ENCODE data around the gene LRGUK. TPM values are rescaled to one million over a fixed set of nuclear protein-coding genes. Genes with fewer than 3 reads are reported as not detected.

LRGUK gene
- total RNA-seq, 1 experiment from 2014 or later, result 1.5 TPM

DNA sequence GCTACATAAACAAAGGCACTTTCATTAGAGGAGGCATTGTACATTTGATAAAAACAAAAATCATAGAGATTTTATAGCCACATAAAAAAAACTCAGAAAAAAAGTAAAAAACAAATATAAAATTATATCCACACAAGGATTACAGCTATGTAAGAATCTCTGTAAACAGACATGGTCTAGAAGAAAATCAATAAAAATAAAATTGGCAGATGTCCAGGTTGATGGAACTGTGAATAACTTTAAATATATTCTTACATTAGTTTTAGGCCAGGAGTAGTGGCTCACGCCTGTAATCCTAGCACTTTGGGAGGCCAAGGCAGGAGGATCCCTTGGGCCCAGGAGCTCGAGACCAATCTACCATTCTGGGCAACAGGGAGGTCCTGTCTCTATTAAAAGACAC, 170.3 kb downstream of the LRGUK start:
- no peak overlapping the region for H3K9ac ChIP-seq (ENCODE audit: extremely low read depth, insufficient read length, low read length)
- H4K91ac ChIP-seq (ENCODE audit: insufficient read length, low read depth, low read length), result no peak overlapping the region
- Mint-ChIP-seq H3K27me3 (ENCODE audit: low read depth) (no peaks in the 10 kb centered on the region), H3K4me3 (no peak overlapping the region), H3K27ac (no peak overlapping the region), H3K9me3 (no peaks in the 10 kb centered on the region), H3K4me1 (peaks cover 8% of the 10 kb centered on the region in 2 experiments), H3K36me3 (ENCODE audit: insufficient read depth in 1 of 3, low read depth in 3 of 3) (peaks cover 23 to 61% (median 54%) of the 10 kb centered on the region in 3 experiments; a peak in 6 of 7 replicates)
- no CpG with 5 or more reads among the region's 2 CpGs for WGBS (ENCODE audit: extremely low coverage, insufficient read length, low lambda C conversion rate)
- H3K14ac ChIP-seq (ENCODE audit: insufficient read depth, low read length), result no peak overlapping the region
- no peak overlapping the region for H3K4me2 ChIP-seq (ENCODE audit: insufficient read depth, insufficient read length, low read length)
- H3K23ac ChIP-seq (ENCODE audit: insufficient read length, low read depth, low read length), result no peak overlapping the region
- no peak overlapping the region for H3K27ac ChIP-seq (ENCODE audit: insufficient read length, low read depth, low read length)
- no peaks in the 10 kb centered on the region for H4K20me1 ChIP-seq (ENCODE audit: control insufficient read depth, insufficient read depth, insufficient read length)
- no peak overlapping the region for H2BK15ac ChIP-seq (ENCODE audit: low read depth, low read length)
- DNase-seq, result no peak
- TF ChIP-seq, protein P1, sequence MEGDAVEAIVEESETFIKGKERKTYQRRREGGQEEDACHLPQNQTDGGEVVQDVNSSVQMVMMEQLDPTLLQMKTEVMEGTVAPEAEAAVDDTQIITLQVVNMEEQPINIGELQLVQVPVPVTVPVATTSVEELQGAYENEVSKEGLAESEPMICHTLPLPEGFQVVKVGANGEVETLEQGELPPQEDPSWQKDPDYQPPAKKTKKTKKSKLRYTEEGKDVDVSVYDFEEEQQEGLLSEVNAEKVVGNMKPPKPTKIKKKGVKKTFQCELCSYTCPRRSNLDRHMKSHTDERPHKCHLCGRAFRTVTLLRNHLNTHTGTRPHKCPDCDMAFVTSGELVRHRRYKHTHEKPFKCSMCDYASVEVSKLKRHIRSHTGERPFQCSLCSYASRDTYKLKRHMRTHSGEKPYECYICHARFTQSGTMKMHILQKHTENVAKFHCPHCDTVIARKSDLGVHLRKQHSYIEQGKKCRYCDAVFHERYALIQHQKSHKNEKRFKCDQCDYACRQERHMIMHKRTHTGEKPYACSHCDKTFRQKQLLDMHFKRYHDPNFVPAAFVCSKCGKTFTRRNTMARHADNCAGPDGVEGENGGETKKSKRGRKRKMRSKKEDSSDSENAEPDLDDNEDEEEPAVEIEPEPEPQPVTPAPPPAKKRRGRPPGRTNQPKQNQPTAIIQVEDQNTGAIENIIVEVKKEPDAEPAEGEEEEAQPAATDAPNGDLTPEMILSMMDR (conservative IDR thresholded peaks at IDR 0.05), result no peak
- no peak overlapping the region for H3T11ph ChIP-seq (ENCODE audit: low read length)
- no peaks in the 10 kb centered on the region for H3K9me3 ChIP-seq (ENCODE audit: control insufficient read depth, low read depth, low read length)
- H3K79me1 ChIP-seq (ENCODE audit: insufficient read depth, low read depth, low read length, poor library complexity, severe bottlenecking), result no peaks in the 10 kb centered on the region
- H3K27me3 ChIP-seq (ENCODE audit: insufficient read depth, low read length), result no peaks in the 10 kb centered on the region
- H3K4ac ChIP-seq (ENCODE audit: low read depth, low read length), result no peak overlapping the region
- no peak overlapping the region for H2BK12ac ChIP-seq (ENCODE audit: insufficient read length, low read depth, low read length)
- H4K5ac ChIP-seq (ENCODE audit: insufficient read length, low read depth, low read length), result no peak overlapping the region
- no peak overlapping the region for H2BK120ac ChIP-seq (ENCODE audit: low read depth, low read length, poor library complexity, severe bottlenecking)
- no peak overlapping the region for H2AK5ac ChIP-seq (ENCODE audit: insufficient read length, low read length)
- no peak overlapping the region for H2AFZ ChIP-seq (ENCODE audit: low read length)
- H2BK5ac ChIP-seq (ENCODE audit: insufficient read length, low read length), result no peak overlapping the region
- no peak overlapping the region for H4K8ac ChIP-seq (replicated peaks; ENCODE audit: insufficient read length, low read depth, low read length)
- no peak overlapping the region for H3K18ac ChIP-seq (ENCODE audit: insufficient read length, low read depth, low read length)
- no peaks in the 10 kb centered on the region for H3K4me1 ChIP-seq (ENCODE audit: insufficient read depth, low read length)
- no peak overlapping the region for H3K56ac ChIP-seq (ENCODE audit: insufficient read length, low read depth, low read length)
- H2BK20ac ChIP-seq (ENCODE audit: low read depth, low read length, poor library complexity, severe bottlenecking), result no peak overlapping the region
- no peaks in the 10 kb centered on the region for H3K79me2 ChIP-seq (ENCODE audit: insufficient read depth, low read length)
- H3K23me2 ChIP-seq (ENCODE audit: insufficient read length, low read depth, low read length, poor library complexity, severe bottlenecking), result no peaks in the 10 kb centered on the region
